GM18870 (cell line): ENCODE results near the gene MAMDC2.

Experiments
- ATAC-seq: cut with Tn5 transposase; IDR thresholded peaks from one replicate; pipeline ENCODE4 v1.9.1; 2021; ENCODE audit warnings: moderate library complexity; ENCODE audit not compliant: unreplicated experiment

MAMDC2 gene

DNA sequence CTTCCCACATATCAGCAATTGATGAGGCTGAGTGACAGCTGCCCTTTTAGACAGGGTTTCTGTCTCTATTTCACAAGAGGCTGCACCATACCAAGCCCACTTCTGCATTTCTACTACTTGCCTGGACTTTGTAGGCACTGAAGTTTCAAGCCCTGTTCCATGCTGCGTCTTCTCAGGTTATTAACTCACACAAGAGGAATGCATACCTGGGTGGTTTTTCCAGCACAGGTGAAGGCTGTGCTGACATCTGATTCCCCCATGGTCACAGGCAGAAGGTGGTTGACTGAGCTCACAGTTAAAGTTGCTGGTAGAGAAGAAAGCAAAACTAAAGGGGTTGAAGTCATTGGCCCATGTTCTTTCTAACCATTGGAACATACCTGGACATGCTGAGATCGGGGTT, 86.6 kb downstream of the MAMDC2 start:
- ATAC-seq: no peak

DNA sequence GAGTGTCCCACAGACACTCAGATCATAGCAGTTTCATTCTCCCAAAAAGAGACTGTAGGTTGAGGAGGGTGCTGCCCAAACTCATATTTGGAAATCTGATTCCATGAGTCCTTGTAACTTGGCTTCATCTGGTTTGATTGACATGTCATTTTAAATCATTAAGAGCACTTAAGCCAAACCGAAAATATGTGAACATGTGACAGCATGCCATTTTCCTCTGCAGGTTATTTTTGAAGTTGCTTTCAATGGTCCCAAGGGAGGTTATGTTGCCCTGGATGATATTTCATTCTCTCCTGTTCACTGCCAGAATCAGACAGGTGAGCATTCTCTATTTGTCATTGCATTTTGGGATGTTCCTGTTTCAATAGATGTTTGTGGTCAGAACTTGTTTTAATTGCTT, 87.6 kb downstream of the MAMDC2 start:
- ATAC-seq: no peak

DNA sequence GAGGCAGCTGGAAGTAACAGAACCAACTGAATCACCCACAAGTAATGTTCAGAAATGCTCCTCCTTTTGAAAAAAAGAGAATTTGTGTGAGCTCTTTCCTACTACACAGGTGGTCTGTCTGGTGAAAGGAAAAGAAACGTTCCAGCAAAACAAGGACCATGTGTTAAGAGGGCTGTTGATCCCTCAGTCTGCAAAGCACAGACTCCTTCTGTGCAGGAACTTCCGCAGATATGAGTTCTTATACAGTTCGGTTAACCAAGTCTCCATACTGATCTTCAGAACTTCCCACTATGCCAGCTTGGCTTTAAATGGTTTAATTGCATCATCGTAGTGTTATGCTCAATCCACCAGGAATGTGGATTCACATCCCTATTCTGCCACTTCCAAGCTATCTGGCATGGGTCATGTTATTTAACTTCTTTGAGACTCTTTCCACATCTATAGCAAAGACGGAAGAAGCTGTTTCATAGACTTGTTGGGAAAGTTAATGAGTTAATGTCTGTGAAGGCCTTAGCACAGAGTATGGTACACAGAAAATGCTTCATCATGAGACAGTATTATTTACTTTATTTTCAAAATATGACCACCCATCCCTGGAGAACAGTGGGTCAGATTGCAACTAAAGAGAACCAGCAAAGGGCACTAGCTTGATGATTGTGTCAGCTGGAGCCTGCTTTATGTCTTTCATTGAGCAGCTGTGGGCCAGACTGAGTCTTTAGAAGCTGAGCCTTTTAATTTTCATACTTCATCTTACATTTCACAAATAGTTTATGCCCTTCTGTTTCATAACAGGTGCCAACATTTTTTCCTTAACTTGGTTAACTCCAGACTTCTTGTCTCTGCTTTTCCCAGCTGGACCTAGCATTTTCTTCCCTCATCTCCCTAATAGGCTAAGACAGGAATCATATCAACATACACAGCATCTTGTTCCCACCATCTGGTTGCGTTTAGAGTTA, 89.9 kb downstream of the MAMDC2 start:
- ATAC-seq: no peak

DNA sequence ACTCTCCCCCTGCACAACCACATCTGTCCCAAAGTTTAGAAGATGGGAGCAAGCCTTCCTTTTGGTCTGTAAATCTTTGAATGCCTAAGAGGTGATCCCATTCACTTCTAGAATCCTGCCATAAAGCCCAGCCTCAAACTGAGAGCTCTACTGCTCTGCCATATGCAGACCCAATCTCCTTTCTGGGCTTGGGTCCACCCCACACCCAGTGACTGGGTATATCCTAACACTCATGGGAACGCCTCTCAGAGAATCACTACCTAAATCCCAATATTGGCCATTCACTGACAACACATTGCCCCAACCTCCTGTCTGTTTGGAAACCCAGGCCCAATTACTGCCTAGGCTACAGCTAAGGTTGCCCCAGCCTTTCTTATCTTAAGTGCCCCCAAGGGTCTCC, 90.7 kb downstream of the MAMDC2 start:
- ATAC-seq: no peak

DNA sequence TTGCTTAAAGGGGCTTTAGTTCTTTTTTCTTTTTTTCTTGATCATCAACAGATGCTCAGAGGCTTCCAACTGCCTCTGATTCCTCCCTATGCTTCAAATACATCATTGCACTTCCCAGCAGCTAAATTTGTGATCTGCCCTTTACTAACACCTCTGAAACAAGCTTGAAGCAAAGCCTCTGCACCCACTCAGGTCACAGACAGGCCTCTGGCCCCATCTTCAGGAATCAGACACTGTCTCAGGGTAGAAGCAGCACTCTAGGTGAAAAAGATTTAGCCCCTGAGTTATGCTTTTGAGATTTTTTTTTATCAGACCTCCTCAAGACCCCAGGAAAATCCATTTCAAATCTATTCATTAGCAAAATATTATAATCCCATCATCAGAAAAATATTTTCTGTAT, 91.5 kb downstream of the MAMDC2 start:
- no peak for ATAC-seq

DNA sequence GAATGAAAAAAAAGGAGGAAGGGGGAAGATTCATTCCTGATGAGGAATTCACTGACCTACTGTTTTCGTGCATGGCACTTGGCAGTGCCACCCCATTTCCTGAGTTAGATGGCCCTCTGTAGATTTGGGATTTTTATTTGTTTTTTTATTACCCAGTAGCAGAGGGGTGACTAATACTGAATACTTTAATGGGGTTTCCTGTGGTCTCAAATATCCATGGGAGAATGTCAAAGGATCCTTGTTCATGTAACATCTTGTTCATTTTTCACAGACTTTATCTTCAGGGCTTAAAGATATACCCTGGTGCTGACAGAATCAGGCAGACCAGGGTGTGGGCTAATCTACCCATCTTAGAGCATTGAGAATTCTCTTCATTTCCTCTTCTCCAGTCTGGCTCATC, 93.0 kb downstream of the MAMDC2 start:
- ATAC-seq: no peak

DNA sequence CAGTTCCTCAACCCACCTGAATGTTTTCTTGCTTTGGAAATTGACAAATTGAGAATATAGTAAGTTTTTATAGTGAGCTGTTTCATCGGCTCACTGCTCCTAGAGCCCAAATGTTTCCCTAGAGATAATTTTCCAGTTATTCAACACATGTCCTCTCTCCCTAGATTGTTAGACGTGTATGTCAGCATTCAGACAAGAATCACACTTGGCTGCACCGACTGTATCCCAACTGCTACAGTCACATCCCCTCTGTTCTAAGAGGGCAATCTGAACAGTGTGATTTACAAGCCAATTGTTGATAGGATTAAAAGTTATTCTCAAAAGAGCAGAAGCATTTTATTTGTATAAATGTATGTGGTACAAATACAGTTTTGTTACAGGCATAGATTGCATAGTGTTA, 93.9 kb downstream of the MAMDC2 start:
- no peak for ATAC-seq

DNA sequence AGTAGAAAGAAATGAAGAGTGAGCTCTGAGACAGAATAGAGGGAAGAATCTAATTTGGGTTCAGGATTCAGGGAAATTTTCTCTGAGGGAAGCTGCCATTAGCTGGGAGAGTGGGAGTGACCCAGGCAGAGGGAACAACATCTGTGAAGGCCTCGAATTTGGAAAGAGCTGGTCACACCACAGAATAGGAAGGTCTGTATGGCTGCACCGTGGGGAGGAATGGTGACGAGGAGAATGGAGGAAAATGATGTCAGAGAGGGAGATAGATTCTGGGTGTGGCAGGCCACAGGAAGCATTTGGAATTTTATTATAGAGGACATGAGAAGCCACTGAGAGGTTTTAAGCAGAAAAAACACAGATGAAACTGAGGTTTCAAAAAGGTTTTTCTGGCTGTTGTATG, 98.5 kb downstream of the MAMDC2 start:
- ATAC-seq: no peak

DNA sequence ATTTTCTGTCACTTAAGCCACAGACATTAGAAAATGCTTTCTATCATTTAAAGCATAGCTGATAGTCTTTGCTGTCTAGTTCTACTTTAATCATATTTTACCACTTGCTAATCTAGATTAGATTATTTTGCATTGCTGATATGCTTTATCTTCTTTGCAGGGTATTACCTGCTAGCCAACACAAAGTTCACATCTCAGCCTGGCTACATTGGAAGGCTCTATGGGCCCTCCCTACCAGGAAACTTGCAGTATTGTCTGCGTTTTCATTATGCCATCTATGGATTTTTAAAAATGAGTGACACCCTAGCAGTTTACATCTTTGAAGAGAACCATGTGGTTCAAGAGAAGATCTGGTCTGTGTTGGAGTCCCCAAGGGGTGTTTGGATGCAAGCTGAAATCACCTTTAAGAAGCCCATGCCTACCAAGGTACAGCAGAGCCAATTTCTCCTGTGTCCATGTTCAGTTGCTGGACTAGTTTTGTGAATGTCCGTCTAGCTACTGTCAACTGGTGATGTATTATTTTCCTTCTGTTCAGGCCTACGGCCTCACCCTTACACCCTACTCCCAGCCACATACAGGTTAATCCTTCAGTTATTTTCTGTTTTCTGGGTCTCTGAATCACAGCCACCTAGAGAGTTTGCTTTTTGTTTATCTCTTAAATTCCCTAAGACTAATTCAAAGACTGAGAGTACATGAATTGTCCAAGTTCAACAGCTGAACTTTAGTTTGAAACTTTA, 99.9 kb downstream of the MAMDC2 start:
- no peak for ATAC-seq

DNA sequence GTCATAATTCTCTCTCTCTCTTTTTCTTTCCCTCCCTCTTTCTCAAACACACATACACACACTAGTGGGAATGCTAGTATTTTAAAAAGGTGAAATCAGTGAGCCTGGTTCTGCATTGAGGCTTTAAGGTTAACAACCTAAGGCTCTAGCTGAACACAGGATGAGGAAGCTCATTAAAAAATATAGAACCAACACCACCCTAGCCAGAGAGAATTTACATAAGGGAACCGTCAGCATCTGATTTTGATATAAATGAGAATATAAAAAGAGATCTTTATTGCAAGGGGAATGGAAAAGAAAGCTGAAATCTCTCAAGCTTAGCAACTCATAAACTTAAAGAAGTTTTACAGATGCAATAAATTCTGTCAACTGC, 100.5 kb downstream of the MAMDC2 start:
- no peak for ATAC-seq

DNA sequence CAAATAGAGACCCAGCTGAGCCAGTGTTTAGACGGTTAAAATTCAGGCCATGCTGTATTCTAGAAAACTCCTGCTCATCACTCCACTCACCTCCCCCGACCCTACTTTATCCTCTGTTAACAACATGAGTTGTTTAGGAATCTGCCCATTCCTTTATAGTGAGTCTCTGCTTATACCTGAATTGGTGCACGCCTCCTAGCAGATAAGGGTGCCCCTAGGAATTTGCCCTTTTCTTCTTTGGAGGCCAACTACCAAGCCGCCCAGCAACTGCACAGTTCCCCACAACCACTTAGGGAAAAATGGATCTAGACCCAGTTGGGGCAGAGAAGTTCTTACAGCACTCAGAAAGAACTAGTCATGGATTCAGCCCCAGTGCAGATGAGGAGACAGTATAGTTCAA, 102.3 kb downstream of the MAMDC2 start:
- ATAC-seq: no peak

DNA sequence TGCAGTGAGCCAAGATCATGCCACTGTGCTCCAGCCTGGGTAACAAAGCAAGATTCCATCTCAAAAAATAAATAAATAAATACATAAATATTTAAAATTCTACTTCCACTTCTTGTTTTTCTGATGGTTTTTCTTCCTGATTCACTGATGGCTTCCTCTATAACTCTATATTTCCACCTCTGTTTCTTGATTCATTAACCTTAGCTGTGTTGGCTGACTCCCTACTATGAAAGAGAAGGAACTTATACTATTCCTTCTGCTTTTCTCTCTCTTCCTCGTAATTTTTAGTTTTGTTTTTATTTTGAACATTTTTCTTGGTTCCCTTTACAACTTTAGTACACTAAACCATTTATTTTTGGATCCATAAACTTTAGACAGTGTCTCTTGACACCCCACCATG, 103.5 kb downstream of the MAMDC2 start:
- ATAC-seq: no peak

DNA sequence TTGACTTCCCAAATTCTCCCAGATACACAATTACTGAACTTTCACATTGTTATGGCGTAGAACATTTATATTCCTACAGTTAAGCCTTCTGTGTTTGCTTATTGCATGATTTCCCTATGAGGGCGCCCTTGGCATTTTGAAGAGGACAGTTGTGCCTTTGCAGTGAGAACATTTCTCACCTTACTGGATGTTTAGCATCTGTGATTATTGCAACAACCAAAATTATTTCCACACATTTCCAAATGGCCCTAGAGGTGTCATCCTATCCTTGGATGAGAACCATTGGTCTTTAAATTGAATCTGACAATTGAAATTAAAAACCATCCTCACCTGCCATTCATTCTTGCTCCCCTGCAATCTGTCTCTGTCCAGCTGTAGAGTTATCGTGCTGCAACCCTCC, 104.0 kb downstream of the MAMDC2 start:
- ATAC-seq: no peak

DNA sequence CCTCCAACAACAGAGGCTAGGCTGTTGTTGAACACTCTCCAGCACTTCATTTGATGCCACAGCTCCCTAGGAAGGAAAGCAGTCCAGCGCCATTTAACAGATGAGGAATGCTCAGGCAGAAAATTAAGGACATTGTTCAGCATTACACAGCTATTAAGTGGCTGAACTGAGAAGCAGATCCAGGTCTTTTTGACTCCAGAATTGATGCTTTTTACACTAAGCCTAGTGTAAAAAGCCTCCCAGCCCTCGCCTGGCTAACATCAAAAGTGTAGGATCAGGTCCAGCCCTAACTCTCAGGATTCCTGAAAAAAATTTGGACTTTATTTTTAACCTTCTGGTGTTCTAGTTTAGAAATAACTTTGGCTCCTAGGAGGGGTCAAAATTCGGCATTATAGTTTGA, 108.7 kb downstream of the MAMDC2 start:
- no peak for ATAC-seq

DNA sequence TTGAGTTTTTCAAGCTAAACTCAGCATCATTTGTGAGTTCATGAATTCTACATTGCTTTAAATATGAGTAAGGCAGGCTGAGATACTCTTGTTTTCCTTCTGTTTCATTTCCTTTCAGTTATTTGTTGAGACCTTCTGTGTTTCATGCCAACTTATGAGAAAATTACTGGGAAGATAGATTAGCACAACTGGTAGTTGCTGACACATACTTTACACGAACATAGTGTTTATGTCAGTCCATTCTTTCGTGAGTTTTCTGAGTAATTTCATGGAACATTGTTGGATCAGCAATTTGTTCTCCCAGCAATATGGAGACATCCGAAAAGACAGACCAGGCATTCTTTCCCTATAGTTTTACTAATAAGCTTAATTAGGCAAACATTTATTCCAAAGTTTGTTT, 113.1 kb downstream of the MAMDC2 start:
- ATAC-seq: no peak

DNA sequence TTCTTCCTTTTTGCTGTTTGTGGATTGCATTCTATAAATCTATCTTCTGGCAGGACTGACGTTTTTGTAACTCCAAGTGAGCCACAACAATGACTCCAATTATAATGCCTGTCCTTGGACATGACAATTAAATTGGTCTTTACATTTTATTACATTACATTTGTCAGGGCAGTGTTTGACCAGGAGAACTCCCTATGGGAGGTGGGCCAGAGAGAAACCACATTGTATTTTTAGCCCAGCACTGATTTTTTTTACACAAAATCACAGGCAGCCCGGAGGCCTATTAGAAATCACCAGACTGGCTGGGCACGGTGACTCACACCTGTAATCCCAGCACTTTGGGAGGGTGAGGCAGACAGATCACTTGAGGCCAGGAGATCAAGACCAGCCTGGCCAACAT, 116.0 kb downstream of the MAMDC2 start:
- ATAC-seq: no peak

DNA sequence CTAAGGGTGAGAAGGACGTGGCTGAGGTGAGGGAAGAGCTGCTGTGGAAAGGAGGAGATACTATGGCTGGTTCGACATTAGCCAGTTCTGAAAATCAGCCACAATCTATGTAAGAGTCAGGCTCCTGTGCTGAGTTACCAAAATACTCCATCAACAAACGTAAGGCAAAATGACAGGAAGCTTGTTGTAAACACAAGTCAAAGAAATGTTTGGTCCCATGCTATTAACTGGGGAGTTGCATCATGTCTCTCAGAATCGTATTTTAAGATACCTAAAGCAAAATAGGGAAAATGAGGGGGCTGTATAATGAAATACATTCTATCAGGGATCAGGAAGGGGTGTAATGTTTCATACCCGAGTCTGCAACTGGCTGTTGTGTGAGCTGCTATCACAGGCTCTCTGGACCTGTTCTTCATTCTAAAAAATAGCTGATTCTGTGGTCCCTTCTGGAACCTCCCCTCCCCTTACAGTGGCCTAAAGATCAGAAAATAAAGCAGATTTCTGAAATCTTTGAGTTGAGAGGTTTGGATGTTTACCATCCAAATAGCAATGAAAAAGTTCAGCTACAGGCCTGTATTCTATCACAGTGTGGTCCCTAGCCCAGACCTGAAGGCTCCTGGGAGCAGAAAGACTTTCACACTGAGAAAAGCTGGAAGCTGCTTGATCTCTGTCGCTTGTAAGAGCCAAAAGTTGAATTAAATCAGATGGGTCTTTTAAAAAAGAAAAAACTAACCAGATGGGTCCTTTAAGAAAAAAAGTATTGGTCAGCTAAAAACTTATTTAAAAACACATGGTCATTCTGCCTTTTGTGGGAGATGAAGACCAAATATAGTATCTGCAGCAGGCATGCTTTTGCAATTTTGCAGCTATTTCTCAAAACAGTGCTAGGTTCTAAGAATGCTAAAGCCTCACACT, 117.3 kb downstream of the MAMDC2 start:
- ATAC-seq: no peak

DNA sequence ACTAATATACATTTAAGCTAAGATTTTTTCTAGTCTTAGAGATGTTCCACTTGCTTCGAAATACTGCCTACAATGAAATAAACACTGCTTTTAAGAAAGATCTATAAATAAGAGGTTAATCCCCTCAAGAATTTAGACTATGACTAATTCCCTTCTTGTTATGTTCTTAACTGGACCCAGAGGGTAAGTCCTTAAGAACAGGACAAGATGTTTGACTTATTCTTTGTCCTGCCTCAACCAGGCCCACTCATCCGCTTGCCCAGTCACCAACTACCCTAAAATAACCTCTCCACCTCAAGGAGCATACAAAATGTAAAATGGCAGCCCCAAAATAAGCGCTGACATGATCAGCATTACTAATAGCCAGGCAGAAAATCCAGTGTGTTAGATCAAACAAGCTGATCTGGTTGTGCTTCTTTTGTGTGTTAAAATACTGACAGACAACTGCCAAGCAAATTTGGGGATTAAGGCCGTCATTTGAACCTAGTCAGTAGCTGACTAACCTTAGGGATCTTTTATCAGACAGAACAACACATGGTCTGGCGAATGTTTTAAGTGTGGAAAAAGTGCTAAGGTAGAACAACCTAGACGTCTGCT, 121.5 kb downstream of the MAMDC2 start:
- no peak for ATAC-seq

DNA sequence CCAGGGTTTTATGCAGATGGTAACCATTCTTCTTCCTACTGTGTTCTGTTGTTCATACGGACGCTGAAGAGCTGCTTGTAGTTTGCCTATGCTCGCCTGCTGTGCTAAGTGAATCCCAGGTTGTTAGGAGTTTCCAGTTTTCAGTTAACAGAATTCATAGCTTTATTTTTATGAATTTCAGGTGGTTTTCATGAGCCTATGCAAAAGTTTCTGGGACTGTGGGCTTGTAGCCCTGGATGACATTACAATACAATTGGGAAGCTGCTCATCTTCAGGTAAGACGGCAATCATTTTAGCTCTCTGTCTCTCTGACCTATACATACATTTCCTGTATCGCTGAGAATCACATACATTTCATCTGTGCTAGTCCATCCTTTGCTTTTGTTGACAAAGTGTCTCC, 124.9 kb downstream of the MAMDC2 start:
- no peak for ATAC-seq

DNA sequence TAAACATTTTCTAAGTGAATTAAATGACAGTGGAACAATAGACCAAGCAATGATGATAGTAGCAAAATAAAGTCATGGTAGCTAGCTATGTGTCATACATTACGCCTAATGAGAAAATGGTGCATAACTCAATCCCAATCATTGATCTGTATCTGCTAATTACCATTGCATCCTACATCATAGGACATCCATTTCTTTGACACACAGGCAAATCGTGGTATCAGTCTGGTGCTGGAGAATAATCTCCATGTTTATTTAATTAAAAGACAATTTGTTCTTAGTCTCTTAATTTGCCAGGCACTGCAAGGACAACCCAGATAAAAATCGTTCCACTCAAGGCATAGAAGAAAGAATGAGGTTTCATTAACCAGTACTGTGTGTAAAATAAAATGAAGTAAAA, 125.6 kb downstream of the MAMDC2 start:
- ATAC-seq: no peak
